Small intestine (tissue), 7 donors: ENCODE results near the gene GAB2. TPM values are rescaled to one million over a fixed set of nuclear protein-coding genes. Genes with fewer than 3 reads are reported as not detected.

Experiments used
- DNase-seq, 2 donors: peaks; one replicate each; pipeline versions ENCODE4 v3.0.0 to v3.0.0-alpha.2; 2013
- FAIRE-seq: peaks from 2 replicates; lab custom pipeline; 2012; peaks lifted over from hg19 to GRCh38; lab: Jason Lieb, UNC
- H3K27ac ChIP-seq, 3 donors: one replicate each; pipeline ENCODE4 v1.5.1; 2013; ENCODE audit warnings: low read length in 2 of 3, mild to moderate bottlenecking in 2 of 3, control low read depth in 1 of 3, inconsistent platforms in 1 of 3, low read depth in 1 of 3, moderate library complexity in 1 of 3
- H3K27me3 ChIP-seq, 3 donors: one replicate each; pipeline ENCODE4 v1.6.1; 2013; ENCODE audit warnings: low read length in 3 of 3, inconsistent platforms in 1 of 3; ENCODE audit not compliant: control insufficient read depth in 3 of 3, insufficient read depth in 3 of 3
- H3K36me3 ChIP-seq, 3 donors: one replicate each; pipeline ENCODE4 v1.6.1; 2013; ENCODE audit warnings: low read length in 3 of 3, inconsistent platforms in 1 of 3, low read depth in 1 of 3, mild to moderate bottlenecking in 1 of 3, moderate library complexity in 1 of 3; ENCODE audit not compliant: control insufficient read depth in 3 of 3, insufficient read depth in 2 of 3
- H3K4me1 ChIP-seq, 3 donors: one replicate each; pipeline ENCODE4 v1.6.1; 2013; ENCODE audit warnings: low read length in 2 of 3, inconsistent platforms in 1 of 3, low read depth in 1 of 3, mild to moderate bottlenecking in 1 of 3, moderate library complexity in 1 of 3; ENCODE audit not compliant: control insufficient read depth in 3 of 3, insufficient read depth in 2 of 3
- H3K4me3 ChIP-seq, 3 donors: one replicate each; pipeline ENCODE4 v1.5.1; 2013; ENCODE audit warnings: low read length in 3 of 3, control low read depth in 1 of 3, inconsistent platforms in 1 of 3, low read depth in 1 of 3, mild to moderate bottlenecking in 1 of 3, moderate library complexity in 1 of 3
- H3K9me3 ChIP-seq, 2 donors: one replicate each; pipeline ENCODE4 v1.6.1; 2013; ENCODE audit warnings: low read depth in 1 of 2, low read length in 1 of 2; ENCODE audit not compliant: control insufficient read depth in 2 of 2, insufficient read depth in 1 of 2
- WGBS, 3 donors: extraction: QIAGEN DNeasy Blood & Tissue Kit; methylation state at CpG; one replicate each; pipeline ENCODE4 v1.1.7; 2013; 5-methylcytosine and 5-hydroxymethylcytosine counted together
- polyA plus RNA-seq, 4 donors: library from polyadenylated mRNA; stranded (reverse) in 3 of 4; unstranded in 1 of 4; fragments of 200-250 nt in 3 of 4; fragments of 120-200 nt in 1 of 4; gene quantifications; one replicate each; pipeline versions ENCODE4 v1.2.1 to v1.2.3, GENCODE V29; 2013
- donor health status: healthy with polysubstance abuse.
- donor health status: control.
- donor health status: control.
- donor health status: Bipolar disorder and iron deficiency.
- donor health status: healthy.

The GAB2 gene
- polyA plus RNA-seq, 4 donors, result 6.8 to 13.6 (median 8.5) TPM

DNA sequence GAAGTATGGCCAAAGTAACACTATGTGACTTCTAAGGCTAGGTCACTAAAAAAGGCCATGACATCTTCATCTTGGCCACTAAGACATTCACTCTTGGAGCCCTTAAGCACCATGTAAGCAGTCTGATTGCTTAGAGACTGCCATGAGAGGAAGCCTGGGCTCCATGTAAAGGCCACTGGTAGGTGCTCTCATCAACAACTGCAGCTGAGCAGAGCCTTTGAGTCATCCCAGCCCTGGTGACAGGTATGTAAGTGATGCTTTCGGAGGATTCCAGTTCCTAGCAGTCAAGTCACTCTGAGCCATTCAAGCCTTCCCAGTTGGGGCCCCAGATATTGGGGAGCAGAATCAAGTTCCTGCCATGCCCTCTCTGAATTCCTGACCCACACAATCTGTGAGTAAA is 26.2 kb downstream of the GAB2 start:
- DNase-seq (no peak), FAIRE-seq (no peak)

DNA sequence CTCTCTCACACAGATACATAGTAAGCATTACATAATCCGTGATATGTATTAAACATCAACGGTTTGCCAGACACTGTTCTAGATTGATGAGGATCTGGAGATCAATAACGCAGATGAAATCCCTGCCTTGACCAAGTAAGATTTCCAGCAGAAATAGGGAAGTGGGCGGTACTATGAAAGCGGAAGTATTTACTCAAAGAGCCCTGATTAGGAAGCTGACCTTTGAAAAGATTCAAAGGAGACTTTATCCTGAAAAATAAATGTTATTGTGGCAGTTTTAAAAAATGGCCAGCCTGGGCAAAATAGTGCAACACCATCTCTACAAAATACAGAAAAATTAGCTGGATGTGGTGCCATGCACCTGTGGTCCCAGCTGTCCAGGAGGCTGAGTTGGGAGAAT is 26.8 kb downstream of the GAB2 start:
- no peaks in the 10 kb centered on the region for H3K36me3 ChIP-seq
- no peak overlapping the region for H3K4me3 ChIP-seq
- FAIRE-seq (no peak), DNase-seq (no peak)
- no peaks in the 10 kb centered on the region for H3K9me3 ChIP-seq
- H3K27ac ChIP-seq, result no peak overlapping the region
- 66 to 72% (median 72%) methylated on average over 5 of the region's 5 CpGs for WGBS, 3 donors
- no peaks in the 10 kb centered on the region for H3K27me3 ChIP-seq
- H3K4me1 ChIP-seq, result peaks cover 0 to 14% (median 0%) of the 10 kb centered on the region in 3 donors

More for the DNA sequence above, 26.2 kb downstream of the GAB2 start:
- WGBS, 3 donors, result 94 to 100% (median 96%) methylated on average over 1 of the region's 1 CpG
- Histone ChIP-seq H3K4me1 (peaks cover 0 to 13% (median 0%) of the 10 kb centered on the region in 3 donors), H3K9me3 (no peaks in the 10 kb centered on the region), H3K27me3 (no peaks in the 10 kb centered on the region), H3K27ac (no peak overlapping the region), H3K4me3 (no peak overlapping the region), H3K36me3 (no peaks in the 10 kb centered on the region)

DNA sequence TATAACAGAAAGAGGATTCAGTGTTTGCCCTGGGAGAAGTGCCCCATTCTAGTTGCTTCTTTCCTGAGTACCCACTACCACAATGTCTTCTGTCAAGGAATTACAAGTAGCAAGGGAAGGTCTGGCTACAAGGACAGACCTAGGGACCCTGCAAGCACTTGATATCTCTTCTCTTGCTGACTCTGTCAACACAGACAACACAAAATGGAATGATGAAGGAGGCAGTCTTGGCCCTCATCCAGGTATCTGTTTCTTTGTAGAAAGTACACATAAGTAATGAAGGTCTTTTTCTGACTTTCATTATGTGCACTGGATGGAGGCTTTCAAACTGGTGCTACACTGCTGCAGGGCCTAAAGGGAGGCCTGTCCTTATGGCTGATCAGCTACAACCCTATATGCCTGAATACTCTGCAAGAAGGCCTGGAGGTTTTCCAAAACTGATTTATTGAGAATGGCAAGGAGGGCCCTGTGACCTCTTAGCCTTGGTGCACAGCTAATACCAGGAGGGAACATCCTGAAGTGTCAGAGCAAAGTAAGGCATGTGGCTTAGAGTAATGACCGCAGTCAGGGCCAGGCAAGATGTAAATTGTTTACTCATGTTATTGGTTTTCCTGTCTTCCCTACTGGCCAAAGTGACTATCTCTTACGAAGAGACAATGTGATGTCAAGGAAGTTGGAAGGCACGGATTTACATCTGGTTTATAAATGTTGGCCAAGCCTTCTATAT is 31.2 kb downstream of the GAB2 start:
- no peak for DNase-seq
- WGBS, 3 donors, result 79 to 89% (median 87%) methylated on average over 3 of the region's 3 CpGs
- Histone ChIP-seq H3K27ac (no peak overlapping the region), H3K27me3 (no peaks in the 10 kb centered on the region), H3K9me3 (peaks cover 0 to 13% of the 10 kb centered on the region in 2 donors), H3K4me1 (peaks cover 0 to 9% (median 2%) of the 10 kb centered on the region in 3 donors), H3K4me3 (no peak overlapping the region), H3K36me3 (peaks cover 0 to 6% (median 0%) of the 10 kb centered on the region in 3 donors)
- no peak for FAIRE-seq

DNA sequence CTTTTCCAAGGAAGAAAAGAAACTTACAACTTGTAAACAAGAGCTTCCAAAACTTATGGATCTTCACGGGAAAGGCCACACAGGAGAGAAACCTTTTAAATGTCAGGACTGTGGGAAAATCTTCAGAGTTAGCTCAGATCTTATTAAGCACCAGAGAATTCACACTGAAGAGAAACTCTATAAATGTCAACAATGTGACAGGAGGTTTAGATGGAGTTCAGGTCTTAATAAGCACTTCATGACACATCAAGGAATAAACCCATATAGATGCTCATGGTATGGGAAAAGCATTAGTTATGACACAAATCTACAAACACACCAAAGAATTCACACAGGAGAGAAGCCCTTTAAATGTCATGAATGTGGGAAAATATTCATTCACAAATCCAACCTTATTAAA is 32.4 kb downstream of the GAB2 start:
- DNase-seq (no peak), FAIRE-seq (no peak)
- Histone ChIP-seq H3K27ac (no peak overlapping the region), H3K4me3 (no peak overlapping the region), H3K4me1 (peaks cover 0 to 6% (median 4%) of the 10 kb centered on the region in 3 donors), H3K27me3 (no peaks in the 10 kb centered on the region), H3K36me3 (peaks cover 0 to 6% (median 0%) of the 10 kb centered on the region in 3 donors), H3K9me3 (peaks cover 0 to 13% of the 10 kb centered on the region in 2 donors)
- 83 to 100% (median 88%) methylated on average over 1 of the region's 1 CpG for WGBS, 3 donors

DNA sequence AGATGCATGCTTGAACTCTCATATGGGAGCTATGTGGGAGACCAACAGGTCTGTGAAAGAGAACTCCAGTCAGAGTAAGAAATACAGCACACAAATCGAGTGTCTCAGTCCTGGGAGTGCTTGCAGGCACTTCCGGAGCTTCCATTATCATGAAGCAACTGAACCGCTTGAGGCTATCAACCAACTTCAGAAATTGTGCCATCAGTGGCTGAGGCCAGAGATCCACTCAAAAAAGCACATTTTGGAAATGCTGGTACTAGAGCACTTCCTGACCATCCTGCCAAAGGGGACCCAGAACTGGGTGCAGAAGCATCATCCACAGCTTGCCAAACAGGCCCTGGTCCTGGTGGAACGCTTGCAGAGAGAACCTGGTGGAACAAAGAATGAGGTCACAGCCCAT is 33.4 kb downstream of the GAB2 start:
- Histone ChIP-seq H3K9me3 (peaks cover 0 to 13% of the 10 kb centered on the region in 2 donors), H3K4me1 (peaks cover 0 to 7% (median 4%) of the 10 kb centered on the region in 3 donors), H3K36me3 (peaks cover 0 to 6% (median 0%) of the 10 kb centered on the region in 3 donors), H3K27ac (no peak overlapping the region), H3K4me3 (no peak overlapping the region), H3K27me3 (no peaks in the 10 kb centered on the region)
- 92 to 95% (median 94%) methylated on average over 4 of the region's 4 CpGs for WGBS, 3 donors
- DNase-seq (no peak), FAIRE-seq (no peak)

DNA sequence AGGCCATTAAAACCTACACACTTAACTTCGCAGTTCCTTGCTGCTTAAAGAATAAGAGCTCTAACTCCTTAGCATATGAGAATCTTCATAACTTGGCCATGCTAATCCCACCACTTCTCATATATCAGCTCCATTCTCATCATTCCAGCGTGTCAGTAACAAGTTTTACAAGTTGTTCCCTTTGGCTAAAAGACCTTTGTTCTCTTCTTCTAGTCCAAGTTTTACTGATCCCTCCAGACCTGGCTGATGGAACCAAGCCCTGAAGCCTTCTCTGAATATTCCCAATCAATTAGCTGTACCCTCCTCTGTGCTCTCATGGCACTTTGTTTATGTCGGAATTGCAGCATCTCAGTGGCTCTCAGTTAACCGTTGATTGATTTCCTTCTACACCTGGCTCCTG is 35.8 kb downstream of the GAB2 start:
- Histone ChIP-seq H3K27me3 (no peaks in the 10 kb centered on the region), H3K36me3 (peaks cover 0 to 6% (median 0%) of the 10 kb centered on the region in 3 donors), H3K9me3 (peaks cover 0 to 16% of the 10 kb centered on the region in 2 donors), H3K27ac (no peak overlapping the region), H3K4me3 (no peak overlapping the region), H3K4me1 (peaks cover 0 to 14% (median 13%) of the 10 kb centered on the region in 3 donors)
- DNase-seq (peak; percentile 10 to 22), FAIRE-seq (no peak)
- WGBS, 3 donors, result 49 to 72% (median 61%) methylated on average over 4 of the region's 4 CpGs

DNA sequence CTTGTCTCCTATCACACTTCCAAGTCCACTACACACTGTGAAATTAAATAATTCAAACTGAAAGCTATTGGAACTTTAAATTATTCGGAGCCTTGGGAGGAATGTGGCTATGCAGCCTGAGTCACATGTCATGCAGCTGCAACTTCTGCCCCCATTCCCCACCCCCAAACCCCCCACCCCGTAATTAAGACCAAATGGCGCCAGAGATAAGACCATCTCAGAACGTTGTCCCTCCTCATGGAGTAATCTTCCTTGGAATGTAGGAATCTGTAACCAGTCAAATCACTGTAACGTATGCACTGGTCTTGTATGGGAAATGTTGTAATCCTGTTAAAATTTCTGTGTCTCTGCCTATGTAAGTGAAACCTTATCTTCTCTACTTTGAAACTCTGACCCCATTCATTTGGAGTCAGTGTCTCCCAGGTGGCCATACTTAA is 37.0 kb downstream of the GAB2 start:
- peaks cover 0 to 20% of the 10 kb centered on the region in 2 donors for H3K9me3 ChIP-seq
- FAIRE-seq, result no peak

DNA sequence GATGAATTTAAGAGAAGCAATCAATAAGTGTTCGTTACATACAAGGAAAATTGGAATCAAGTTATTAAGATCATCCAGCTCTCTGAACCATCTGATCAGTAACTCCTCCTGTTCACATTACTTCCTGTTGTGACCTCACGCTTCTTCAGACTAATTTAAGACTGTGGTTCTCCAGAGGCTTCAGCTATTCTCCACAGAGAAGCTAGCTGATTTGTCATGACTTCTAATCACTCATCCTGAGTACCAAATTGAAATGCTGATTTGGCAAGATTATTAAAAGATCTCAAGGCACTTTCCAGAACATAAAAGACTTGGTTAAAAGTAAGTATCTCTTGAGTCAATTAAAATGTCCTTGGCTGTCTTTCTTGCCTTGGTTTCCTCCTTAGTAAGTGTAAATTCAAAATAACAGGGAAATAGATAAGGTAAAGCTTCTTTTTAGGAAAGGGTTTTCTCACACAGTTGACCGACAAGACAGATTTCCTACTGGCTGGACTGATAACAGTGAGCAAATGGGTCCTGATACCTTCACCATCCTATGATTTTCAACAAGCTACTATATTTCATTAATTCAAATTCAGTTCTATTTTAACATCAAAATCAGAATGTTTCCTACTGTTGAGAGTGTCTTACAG is 38.5 kb downstream of the GAB2 start:
- DNase-seq (peak in 1 of 2 donors; percentile 30), FAIRE-seq (no peak)
- WGBS, 3 donors, result 68 to 69% (median 68%) methylated on average over 3 of the region's 3 CpGs
- Histone ChIP-seq H3K4me3 (no peak overlapping the region), H3K4me1 (peaks cover 2 to 13% (median 13%) of the 10 kb centered on the region in 3 donors), H3K9me3 (peaks cover 0 to 14% of the 10 kb centered on the region in 2 donors), H3K27me3 (no peaks in the 10 kb centered on the region), H3K27ac (no peak overlapping the region), H3K36me3 (peaks cover 0 to 3% (median 0%) of the 10 kb centered on the region in 3 donors)

More for the DNA sequence above, 37.0 kb downstream of the GAB2 start:
- no peaks in the 10 kb centered on the region for H3K27me3 ChIP-seq
- DNase-seq, result peak in 1 of 2 donors; percentile 50
- H3K4me1 ChIP-seq, result peaks cover 0 to 13% (median 10%) of the 10 kb centered on the region in 3 donors
- WGBS, 3 donors, result 23 to 60% (median 52%) methylated on average over 5 of the region's 5 CpGs
- peaks cover 0 to 6% (median 0%) of the 10 kb centered on the region in 3 donors for H3K36me3 ChIP-seq
- H3K27ac ChIP-seq, result no peak overlapping the region
- H3K4me3 ChIP-seq, result no peak overlapping the region
